ENCODE data around the gene TMCO1.

DNA sequence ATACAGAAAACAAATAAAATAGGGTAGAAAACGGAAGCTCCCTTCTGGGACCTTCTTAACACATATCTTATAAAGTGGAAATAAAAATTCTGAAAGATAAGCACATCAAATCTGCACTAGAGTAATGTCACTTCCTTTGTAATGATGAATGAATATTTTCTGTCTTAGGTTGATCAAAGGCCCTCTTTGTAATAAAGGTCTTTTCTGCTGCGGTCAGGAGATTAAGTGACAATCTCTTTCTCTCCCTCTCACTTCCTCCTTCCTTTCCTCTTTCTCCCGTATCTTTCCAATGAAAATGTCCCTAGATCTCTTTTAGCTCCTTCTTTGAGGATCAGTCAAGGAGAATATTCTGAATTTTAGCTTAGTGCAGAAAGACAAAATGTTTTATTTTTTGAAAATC is 33.8 kb downstream of the TMCO1 start:
- TF ChIP-seq POLR2A (IDR thresholded peaks at IDR 0.05) (no peak), POLR2AphosphoS5 (IDR thresholded peaks at IDR 0.05) (no peak)
- TF ChIP-seq, protein P1, sequence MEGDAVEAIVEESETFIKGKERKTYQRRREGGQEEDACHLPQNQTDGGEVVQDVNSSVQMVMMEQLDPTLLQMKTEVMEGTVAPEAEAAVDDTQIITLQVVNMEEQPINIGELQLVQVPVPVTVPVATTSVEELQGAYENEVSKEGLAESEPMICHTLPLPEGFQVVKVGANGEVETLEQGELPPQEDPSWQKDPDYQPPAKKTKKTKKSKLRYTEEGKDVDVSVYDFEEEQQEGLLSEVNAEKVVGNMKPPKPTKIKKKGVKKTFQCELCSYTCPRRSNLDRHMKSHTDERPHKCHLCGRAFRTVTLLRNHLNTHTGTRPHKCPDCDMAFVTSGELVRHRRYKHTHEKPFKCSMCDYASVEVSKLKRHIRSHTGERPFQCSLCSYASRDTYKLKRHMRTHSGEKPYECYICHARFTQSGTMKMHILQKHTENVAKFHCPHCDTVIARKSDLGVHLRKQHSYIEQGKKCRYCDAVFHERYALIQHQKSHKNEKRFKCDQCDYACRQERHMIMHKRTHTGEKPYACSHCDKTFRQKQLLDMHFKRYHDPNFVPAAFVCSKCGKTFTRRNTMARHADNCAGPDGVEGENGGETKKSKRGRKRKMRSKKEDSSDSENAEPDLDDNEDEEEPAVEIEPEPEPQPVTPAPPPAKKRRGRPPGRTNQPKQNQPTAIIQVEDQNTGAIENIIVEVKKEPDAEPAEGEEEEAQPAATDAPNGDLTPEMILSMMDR (IDR thresholded peaks at IDR 0.05), result no peak
